PC-9 (cell line): Measurements from ENCODE around the gene NTM. TPM values are rescaled to one million over a fixed set of nuclear protein-coding genes. Genes with fewer than 3 reads are reported as not detected.

Source experiments
- BruUV-seq: library from RNA; stranded (reverse); fragments of 400-500 nt; replicated peaks from 2 replicates; lab custom pipeline; 2021; lab: Mats Ljungman, UMichigan
- CTCF ChIA-PET: fragments of 300-600 bp; sonication (Branson Sonifier 250); formaldehyde crosslinking; loops from one replicate; lab custom pipeline; 2022; ENCODE audit warnings: antibody characterized with exemption; lab: Charles Lee
- POLR2A ChIA-PET: fragments of 300-600 bp; sonication (Branson Sonifier 250); formaldehyde crosslinking; loops from one replicate; lab custom pipeline; 2022; ENCODE audit warnings: antibody characterized with exemption; ENCODE audit not compliant: unreplicated experiment; lab: Charles Lee
- DNase-seq, 2 experiments: peaks; one replicate each; pipeline versions ENCODE4 v3.0.0 to v3.0.0-alpha.2; 2015 to 2022; ENCODE audit warnings: mixed read lengths in 1 of 2
- H2AFZ ChIP-seq: fragments of 200-600 bp; sonication (generic); 2 replicates; pipeline ENCODE4 v1.8.1; 2017; ENCODE audit warnings: antibody characterized with exemption
- H3F3A ChIP-seq: fragments of 200-600 bp; sonication (generic); 2 replicates; pipeline ENCODE4 v1.8.1; 2017; ENCODE audit warnings: antibody characterized with exemption, mild to moderate bottlenecking, low read depth; ENCODE audit not compliant: insufficient read depth
- H3K27ac ChIP-seq: fragments of 200-600 bp; sonication (generic); 2 replicates; pipeline ENCODE4 v1.6.1; 2016; ENCODE audit warnings: mixed run types
- H3K27me3 ChIP-seq: fragments of 200-600 bp; sonication (generic); 2 replicates; pipeline ENCODE4 v1.6.1; 2016; ENCODE audit warnings: low read depth, mixed run types; ENCODE audit not compliant: insufficient read depth
- H3K36me3 ChIP-seq: fragments of 200-600 bp; sonication (generic); 2 replicates; pipeline ENCODE4 v1.6.1; 2016; ENCODE audit warnings: low read depth, mixed run types
- H3K4me1 ChIP-seq: fragments of 200-600 bp; sonication (generic); replicated peaks from 2 replicates; pipeline ENCODE4 v1.6.1; 2016; ENCODE audit warnings: mixed run types; ENCODE audit not compliant: insufficient read depth
- H3K4me2 ChIP-seq: fragments of 200-600 bp; sonication (generic); 2 replicates; pipeline ENCODE4 v1.6.1; 2017; ENCODE audit warnings: mixed run types
- H3K4me3 ChIP-seq: fragments of 200-600 bp; sonication (generic); 2 replicates; pipeline ENCODE4 v1.6.1; 2016; ENCODE audit warnings: mixed run types
- H3K79me2 ChIP-seq: fragments of 200-600 bp; sonication (generic); 2 replicates; pipeline ENCODE4 v1.6.1; 2017; ENCODE audit warnings: low read depth, mixed run types
- H3K9me2 ChIP-seq: fragments of 200-600 bp; sonication (generic); 2 replicates; pipeline ENCODE4 v1.8.1; 2017; ENCODE audit warnings: mild to moderate bottlenecking; ENCODE audit not compliant: insufficient read depth
- H3K9me3 ChIP-seq: fragments of 200-600 bp; sonication (generic); 2 replicates; pipeline ENCODE4 v1.8.1; 2016; ENCODE audit warnings: low read depth; ENCODE audit not compliant: insufficient read depth
- H4K20me1 ChIP-seq: fragments of 200-600 bp; sonication (generic); 2 replicates; pipeline ENCODE4 v1.8.1; 2017; ENCODE audit not compliant: insufficient read depth
- EZH2 ChIP-seq: fragments of 200-600 bp; sonication (generic); IDR thresholded peaks from 2 replicates; pipeline ENCODE4 v1.8.0; 2017; ENCODE audit warnings: antibody characterized with exemption, low read depth
- intact Hi-C: fragments of 100-400 bp; cut with micrococcal nuclease; formaldehyde crosslinking; loops from one replicate; pipeline ENCODE4 v1.10.0; 2022; ENCODE audit not compliant: unreplicated experiment
- total RNA-seq: library from RNA; stranded (reverse); gene quantifications from 2 replicates; pipeline ENCODE4 v1.2.3, GENCODE V29; 2021
- TF ChIP-seq, protein P1 (sequence below): fragments of 200-600 bp; sonication (generic); conservative IDR thresholded peaks from 2 replicates; pipeline ENCODE4 v1.6.1; 2017; ENCODE audit warnings: mixed run types, antibody characterized with exemption, mild to moderate bottlenecking, moderate library complexity

Gene NTM
- total RNA-seq, 1 experiment from 2014 or later: not detected

DNA sequence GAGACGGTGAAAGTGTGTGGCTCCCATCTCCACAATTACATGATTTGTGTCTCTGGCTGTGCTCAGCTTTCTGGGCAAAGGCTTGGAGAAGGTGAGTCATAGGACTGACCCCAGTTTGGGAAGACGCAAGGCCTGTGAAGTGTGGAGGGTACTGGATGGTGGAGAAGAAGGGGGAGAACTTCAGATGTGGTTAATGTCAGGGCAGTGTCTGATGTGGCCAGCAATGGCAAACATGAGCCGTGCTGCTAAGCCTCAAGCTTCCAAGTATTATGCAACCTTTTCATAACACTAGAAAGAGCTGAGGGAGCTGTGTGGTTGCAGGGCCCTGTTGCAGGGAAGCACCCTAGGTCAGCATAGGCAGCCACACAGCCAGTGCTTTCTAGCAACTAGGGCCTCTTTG lies 110.9 kb downstream of the NTM start:
- H3K79me2 ChIP-seq: no peaks in the 10 kb centered on the region
- no peaks in the 10 kb centered on the region for H3K9me2 ChIP-seq
- H3K9me3 ChIP-seq: no peaks in the 10 kb centered on the region
- BruUV-seq: no TSS peak
- CTCF ChIA-PET: interaction anchor here (0.6 kb wide), 1 partner anchor 18 kb away, joined by 3 read pairs; no protein-coding TSS in a partner anchor
- no peak overlapping the region for H3K4me3 ChIP-seq
- no peak for TF ChIP-seq EZH2
- TF ChIP-seq, protein P1, sequence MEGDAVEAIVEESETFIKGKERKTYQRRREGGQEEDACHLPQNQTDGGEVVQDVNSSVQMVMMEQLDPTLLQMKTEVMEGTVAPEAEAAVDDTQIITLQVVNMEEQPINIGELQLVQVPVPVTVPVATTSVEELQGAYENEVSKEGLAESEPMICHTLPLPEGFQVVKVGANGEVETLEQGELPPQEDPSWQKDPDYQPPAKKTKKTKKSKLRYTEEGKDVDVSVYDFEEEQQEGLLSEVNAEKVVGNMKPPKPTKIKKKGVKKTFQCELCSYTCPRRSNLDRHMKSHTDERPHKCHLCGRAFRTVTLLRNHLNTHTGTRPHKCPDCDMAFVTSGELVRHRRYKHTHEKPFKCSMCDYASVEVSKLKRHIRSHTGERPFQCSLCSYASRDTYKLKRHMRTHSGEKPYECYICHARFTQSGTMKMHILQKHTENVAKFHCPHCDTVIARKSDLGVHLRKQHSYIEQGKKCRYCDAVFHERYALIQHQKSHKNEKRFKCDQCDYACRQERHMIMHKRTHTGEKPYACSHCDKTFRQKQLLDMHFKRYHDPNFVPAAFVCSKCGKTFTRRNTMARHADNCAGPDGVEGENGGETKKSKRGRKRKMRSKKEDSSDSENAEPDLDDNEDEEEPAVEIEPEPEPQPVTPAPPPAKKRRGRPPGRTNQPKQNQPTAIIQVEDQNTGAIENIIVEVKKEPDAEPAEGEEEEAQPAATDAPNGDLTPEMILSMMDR: no peak
- no peaks in the 10 kb centered on the region for H3K4me1 ChIP-seq
- DNase-seq: no peak
- POLR2A ChIA-PET: no interaction called here
- intact Hi-C loops: no loop called here
- no peaks in the 10 kb centered on the region for H3K27me3 ChIP-seq
- H3F3A ChIP-seq: no peaks in the 10 kb centered on the region
- H3K27ac ChIP-seq: no peak overlapping the region
- no peak overlapping the region for H3K4me2 ChIP-seq
- H4K20me1 ChIP-seq: no peaks in the 10 kb centered on the region
- H2AFZ ChIP-seq: no peak overlapping the region
- H3K36me3 ChIP-seq: no peaks in the 10 kb centered on the region

GRCh38 chr11:131481971-131482370 lies 111.6 kb downstream of the NTM start:
- no peak overlapping the region for H3K4me3 ChIP-seq
- ChIA-PET CTCF (no interaction called here), POLR2A (no interaction called here)
- no peaks in the 10 kb centered on the region for H3F3A ChIP-seq
- no peaks in the 10 kb centered on the region for H3K79me2 ChIP-seq
- BruUV-seq: no TSS peak
- H3K9me3 ChIP-seq: no peaks in the 10 kb centered on the region
- no peaks in the 10 kb centered on the region for H3K27me3 ChIP-seq
- no peak overlapping the region for H3K27ac ChIP-seq
- H4K20me1 ChIP-seq: no peaks in the 10 kb centered on the region
- TF ChIP-seq, protein P1: no peak
- no peak overlapping the region for H2AFZ ChIP-seq
- no peak for DNase-seq
- intact Hi-C loops: no loop called here
- H3K36me3 ChIP-seq: no peaks in the 10 kb centered on the region
- H3K4me2 ChIP-seq: no peak overlapping the region
- no peaks in the 10 kb centered on the region for H3K9me2 ChIP-seq
- no peaks in the 10 kb centered on the region for H3K4me1 ChIP-seq

- intact Hi-C loops: no loop called here
- ChIA-PET POLR2A (no interaction called here), CTCF (no interaction called here)
- no peaks in the 10 kb centered on the region for H4K20me1 ChIP-seq
- no peaks in the 10 kb centered on the region for H3K4me1 ChIP-seq
- H2AFZ ChIP-seq: no peak overlapping the region
- BruUV-seq: no TSS peak
- no peaks in the 10 kb centered on the region for H3K9me2 ChIP-seq
- DNase-seq: no peak
- no peaks in the 10 kb centered on the region for H3K79me2 ChIP-seq
- no peak overlapping the region for H3K4me2 ChIP-seq
- H3K9me3 ChIP-seq: no peaks in the 10 kb centered on the region
- no peaks in the 10 kb centered on the region for H3F3A ChIP-seq
- TF ChIP-seq EZH2: no peak
- TF ChIP-seq, protein P1: no peak
- H3K27ac ChIP-seq: no peak overlapping the region
- H3K27me3 ChIP-seq: no peaks in the 10 kb centered on the region
- no peak overlapping the region for H3K4me3 ChIP-seq
- no peaks in the 10 kb centered on the region for H3K36me3 ChIP-seq
Measured at GRCh38 chr11:131483453-131483852, 113.0 kb downstream of the NTM start.
